ENCODE data around the gene DZIP1. TPM values are rescaled to one million over a fixed set of nuclear protein-coding genes. Genes with fewer than 3 reads are reported as not detected.

Gene DZIP1
- total RNA-seq, 4 donors from 2014 or later: 8.5 to 11.2 (median 9.6) TPM

DNA sequence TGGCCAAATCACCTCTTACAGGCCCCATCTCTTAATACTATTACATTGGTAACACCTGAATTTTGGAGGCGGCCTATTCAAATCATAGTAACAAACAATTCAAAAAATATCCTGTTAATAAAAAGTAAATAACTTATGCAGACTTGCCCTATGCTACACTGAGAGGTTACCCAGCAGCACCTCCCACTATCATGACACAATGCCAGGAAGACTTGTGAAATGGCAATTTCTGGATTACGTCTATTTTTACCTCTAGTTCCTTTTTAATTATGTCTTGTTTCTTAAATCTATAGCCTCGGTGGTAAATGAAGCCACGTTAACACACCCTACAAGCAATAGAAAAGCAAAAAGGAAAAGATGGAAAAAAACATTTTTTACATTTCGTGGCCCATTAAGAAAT lies 6.2 kb upstream of the DZIP1 start:
- no peak for TF ChIP-seq CTCF (IDR thresholded peaks at IDR 0.05; ENCODE audit: low read depth)

DNA sequence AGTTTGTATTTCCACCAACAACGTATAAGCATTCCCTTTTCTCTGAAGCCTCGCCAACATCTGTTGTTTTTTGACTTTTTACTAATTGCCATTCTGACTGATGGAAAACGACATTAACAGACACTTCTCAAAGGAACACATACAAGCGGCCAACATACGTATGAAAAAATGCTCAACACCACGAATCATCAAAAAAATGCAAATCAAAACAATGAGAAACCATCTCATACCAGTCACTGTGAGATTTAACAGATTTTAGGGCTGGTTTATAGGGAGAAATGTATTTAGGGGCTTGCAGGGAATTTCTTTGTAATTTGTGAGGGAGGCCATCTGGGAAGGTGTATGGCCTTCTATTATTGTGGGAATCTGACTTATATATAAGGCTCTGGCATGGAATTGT lies 2.8 kb upstream of the DZIP1 start:
- TF ChIP-seq CTCF (IDR thresholded peaks at IDR 0.05; ENCODE audit: low read depth): no peak

- no peak for TF ChIP-seq CTCF (IDR thresholded peaks at IDR 0.05; ENCODE audit: low read depth)
Observed at GRCh38 chr13:95643936-95644598, 439 bp downstream of the DZIP1 start.

GRCh38 chr13:95643571-95643935 lies 953 bp downstream of the DZIP1 start:
- no peak for TF ChIP-seq CTCF (IDR thresholded peaks at IDR 0.05; ENCODE audit: low read depth)

- no peak for TF ChIP-seq CTCF (IDR thresholded peaks at IDR 0.05; ENCODE audit: low read depth)
Observed at GRCh38 chr13:95642999-95643398, 1.5 kb downstream of the DZIP1 start.

- no peak for TF ChIP-seq CTCF (IDR thresholded peaks at IDR 0.05; ENCODE audit: low read depth)
Observed at GRCh38 chr13:95642028-95642621, 2.4 kb downstream of the DZIP1 start.

GRCh38 chr13:95641291-95642027 lies 3.0 kb downstream of the DZIP1 start:
- no peak for TF ChIP-seq CTCF (IDR thresholded peaks at IDR 0.05; ENCODE audit: low read depth)

Data from subcutaneous adipose tissue (tissue), 4 donors.